ENCODE measurements around the gene ZNF532.

The ZNF532 gene, protein sequence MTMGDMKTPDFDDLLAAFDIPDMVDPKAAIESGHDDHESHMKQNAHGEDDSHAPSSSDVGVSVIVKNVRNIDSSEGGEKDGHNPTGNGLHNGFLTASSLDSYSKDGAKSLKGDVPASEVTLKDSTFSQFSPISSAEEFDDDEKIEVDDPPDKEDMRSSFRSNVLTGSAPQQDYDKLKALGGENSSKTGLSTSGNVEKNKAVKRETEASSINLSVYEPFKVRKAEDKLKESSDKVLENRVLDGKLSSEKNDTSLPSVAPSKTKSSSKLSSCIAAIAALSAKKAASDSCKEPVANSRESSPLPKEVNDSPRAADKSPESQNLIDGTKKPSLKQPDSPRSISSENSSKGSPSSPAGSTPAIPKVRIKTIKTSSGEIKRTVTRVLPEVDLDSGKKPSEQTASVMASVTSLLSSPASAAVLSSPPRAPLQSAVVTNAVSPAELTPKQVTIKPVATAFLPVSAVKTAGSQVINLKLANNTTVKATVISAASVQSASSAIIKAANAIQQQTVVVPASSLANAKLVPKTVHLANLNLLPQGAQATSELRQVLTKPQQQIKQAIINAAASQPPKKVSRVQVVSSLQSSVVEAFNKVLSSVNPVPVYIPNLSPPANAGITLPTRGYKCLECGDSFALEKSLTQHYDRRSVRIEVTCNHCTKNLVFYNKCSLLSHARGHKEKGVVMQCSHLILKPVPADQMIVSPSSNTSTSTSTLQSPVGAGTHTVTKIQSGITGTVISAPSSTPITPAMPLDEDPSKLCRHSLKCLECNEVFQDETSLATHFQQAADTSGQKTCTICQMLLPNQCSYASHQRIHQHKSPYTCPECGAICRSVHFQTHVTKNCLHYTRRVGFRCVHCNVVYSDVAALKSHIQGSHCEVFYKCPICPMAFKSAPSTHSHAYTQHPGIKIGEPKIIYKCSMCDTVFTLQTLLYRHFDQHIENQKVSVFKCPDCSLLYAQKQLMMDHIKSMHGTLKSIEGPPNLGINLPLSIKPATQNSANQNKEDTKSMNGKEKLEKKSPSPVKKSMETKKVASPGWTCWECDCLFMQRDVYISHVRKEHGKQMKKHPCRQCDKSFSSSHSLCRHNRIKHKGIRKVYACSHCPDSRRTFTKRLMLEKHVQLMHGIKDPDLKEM (N-terminal part only)

GRCh38 chr18:58864146-58865032 lies at the start of gene ZNF532:
TSS of gene ZNF532 (plus strand) at chr18:58864877. CDS start in a region left out here.
- TF ChIP-seq GATA2 (IDR thresholded peaks at IDR 0.05; ENCODE audit: low read depth, low read length) (no peak), GATA3 (IDR thresholded peaks at IDR 0.05; ENCODE audit: low read depth, low read length) (no peak)

GRCh38 chr18:58819051-58819450 lies 45.6 kb upstream of the ZNF532 start:
- TF ChIP-seq GATA3 (IDR thresholded peaks at IDR 0.05; ENCODE audit: low read depth, low read length) (no peak), GATA2 (IDR thresholded peaks at IDR 0.05; ENCODE audit: low read depth, low read length) (no peak)

DNA sequence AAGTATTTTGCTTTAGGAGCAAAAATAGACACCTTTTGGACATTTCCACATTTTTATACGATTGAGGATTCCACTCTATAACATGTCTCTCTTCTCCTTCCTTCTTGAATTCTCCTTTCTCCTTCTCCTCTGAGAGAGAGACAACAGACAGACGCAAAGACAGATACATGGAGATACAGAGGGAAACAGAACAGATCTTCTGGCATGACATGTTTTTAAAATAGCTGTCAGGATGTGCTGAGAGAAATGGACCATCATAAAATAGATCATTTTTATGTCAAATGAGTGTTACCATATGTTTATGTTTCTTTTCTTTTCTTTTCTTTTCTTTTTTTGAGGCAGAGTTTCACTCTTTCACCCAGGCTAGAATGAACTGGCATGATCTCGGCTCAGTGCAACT lies 44.4 kb upstream of the ZNF532 start:
- TF ChIP-seq GATA2 (IDR thresholded peaks at IDR 0.05; ENCODE audit: low read depth, low read length) (no peak), GATA3 (IDR thresholded peaks at IDR 0.05; ENCODE audit: low read depth, low read length) (no peak)

DNA sequence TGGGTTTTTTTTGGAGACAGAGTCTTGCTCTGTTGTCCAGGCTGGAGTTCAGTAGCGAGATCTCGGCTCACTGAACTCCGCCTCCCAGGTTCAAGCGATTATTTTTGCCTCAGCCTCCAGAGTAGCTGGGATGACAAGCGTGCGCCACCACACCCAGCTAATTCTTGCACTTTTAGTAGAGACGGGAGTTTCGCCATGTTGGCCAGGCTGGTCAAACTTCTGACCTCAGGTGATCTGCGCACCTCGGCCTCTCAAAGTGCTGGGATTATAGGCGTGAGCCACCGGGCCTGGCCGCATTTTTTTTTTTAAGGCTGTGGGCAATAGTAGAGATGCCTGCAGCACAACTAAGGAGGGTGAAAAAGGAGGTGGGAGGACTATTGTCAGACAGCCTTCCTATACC lies 41.7 kb upstream of the ZNF532 start:
- no peak for TF ChIP-seq GATA2 (IDR thresholded peaks at IDR 0.05; ENCODE audit: low read depth, low read length)
- no peak for TF ChIP-seq GATA3 (IDR thresholded peaks at IDR 0.05; ENCODE audit: low read depth, low read length)

DNA sequence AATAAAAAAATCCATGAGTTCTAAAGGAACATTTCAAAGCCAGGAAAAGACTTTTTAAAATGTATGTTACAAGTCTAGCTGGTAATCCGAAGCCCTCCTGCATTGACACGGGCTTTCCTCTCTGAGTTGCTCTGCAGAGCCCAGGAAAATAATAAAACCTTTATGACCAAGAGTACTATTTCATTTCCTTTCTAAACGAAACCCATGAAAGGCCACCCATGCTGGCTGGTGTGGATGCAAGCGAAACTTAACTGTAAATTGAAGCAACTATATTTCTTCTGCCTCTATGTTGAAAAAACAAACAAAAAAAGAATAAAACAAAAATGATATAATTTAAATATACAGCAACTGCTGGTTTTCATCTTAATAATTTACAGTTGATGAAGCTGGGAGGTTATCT lies 41.3 kb upstream of the ZNF532 start:
- TF ChIP-seq GATA2 (IDR thresholded peaks at IDR 0.05; ENCODE audit: low read depth, low read length) (no peak), GATA3 (IDR thresholded peaks at IDR 0.05; ENCODE audit: low read depth, low read length) (no peak)

DNA sequence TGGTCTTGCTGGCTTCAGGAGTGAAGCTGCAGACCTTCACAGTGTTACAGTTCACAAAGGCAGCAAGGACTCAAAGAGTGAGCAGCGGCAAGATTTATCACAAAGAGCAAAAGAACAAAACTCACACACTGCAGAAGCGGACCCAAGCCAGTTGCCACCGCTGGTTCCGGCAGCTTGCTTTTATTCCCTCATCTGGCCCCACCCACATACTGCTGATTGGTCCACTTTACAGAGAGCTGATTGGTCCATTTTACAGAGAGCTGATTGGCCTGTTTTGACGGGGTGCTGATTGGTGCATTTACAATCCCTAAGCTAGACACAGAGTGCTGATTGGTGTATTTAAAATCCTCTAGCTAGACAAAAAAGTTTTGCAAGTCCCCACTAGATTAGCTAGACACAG lies 37.2 kb upstream of the ZNF532 start:
- no peak for TF ChIP-seq GATA2 (IDR thresholded peaks at IDR 0.05; ENCODE audit: low read depth, low read length)
- TF ChIP-seq GATA3 (IDR thresholded peaks at IDR 0.05; ENCODE audit: low read depth, low read length): no peak

DNA sequence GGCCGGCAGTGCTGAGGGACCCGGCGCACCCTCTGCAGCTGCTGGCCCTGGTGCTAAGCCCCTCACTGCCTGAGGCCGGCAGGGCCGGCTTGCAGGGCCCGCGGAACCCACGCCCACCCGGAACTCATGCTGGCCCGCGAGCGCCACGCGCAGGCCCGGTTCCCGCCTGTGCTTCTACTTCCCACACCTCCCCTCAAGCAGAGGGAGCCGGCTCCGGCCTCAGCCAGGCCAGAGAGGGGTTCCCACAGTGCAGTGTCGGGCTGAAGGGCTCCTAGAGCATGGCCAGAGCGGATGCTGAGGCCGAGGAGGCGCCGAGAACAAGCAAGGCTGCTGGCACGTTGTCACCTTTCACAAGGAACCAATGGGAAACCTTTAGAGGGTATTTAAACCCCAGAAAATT lies 36.8 kb upstream of the ZNF532 start:
- TF ChIP-seq GATA2 (IDR thresholded peaks at IDR 0.05; ENCODE audit: low read depth, low read length) (no peak), GATA3 (IDR thresholded peaks at IDR 0.05; ENCODE audit: low read depth, low read length) (no peak)

DNA sequence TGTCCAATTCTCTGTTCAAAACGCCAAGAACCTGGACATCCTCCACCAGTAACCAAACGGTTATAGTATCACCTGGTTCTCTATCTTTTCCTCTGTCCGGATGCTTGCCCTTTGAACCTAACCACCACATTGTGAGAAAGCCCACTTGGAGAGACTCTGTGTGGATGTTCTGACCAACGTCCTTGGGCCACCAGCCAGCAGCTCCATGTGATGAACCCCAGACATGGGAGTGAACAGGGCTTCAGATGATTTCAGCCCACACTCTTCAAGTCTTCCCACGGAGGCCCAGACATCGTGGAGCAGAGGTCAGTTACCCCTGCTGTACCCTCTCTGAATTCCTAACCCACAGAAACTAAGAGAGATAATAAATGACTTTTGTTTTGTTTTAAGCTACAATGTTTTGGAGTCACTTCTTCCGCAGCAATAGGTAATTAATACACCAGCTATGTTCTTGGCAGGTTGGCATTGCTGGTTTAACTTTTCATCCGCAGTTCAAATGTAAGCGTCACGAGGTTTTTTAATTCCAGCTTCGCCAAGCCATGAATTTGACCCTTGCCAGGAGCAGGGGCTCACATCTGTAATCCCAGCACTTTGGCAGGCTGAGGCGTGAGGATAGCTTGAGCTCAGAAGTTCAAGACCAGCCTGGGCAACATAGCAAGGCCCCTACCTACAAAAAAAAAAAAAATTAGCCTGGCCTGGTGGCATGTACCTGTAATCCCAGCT lies 36.1 kb upstream of the ZNF532 start:
- no peak for TF ChIP-seq GATA3 (IDR thresholded peaks at IDR 0.05; ENCODE audit: low read depth, low read length)
- no peak for TF ChIP-seq GATA2 (IDR thresholded peaks at IDR 0.05; ENCODE audit: low read depth, low read length)

DNA sequence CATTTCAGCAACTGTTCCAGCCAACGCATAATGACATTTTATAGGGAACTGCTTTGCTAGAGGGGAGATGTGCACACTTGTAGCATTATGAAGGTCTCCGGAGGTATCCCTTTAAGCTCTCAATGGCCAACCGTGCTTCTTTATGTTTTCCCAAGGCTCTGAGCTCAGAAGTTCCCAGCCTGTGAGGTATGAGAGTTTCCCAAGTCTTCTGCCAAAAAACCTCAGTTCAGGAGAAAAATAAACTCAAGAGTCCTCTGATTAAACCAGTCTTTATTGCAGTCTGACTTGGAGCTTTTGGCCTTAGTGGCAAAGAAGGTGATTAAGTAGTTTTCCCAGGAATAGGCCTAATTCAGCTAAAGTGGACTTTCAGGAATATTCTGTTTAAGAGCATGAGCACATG lies 35.4 kb upstream of the ZNF532 start:
- TF ChIP-seq GATA3 (IDR thresholded peaks at IDR 0.05; ENCODE audit: low read depth, low read length) (no peak), GATA2 (IDR thresholded peaks at IDR 0.05; ENCODE audit: low read depth, low read length) (no peak)

- TF ChIP-seq GATA2 (IDR thresholded peaks at IDR 0.05; ENCODE audit: low read depth, low read length): peak; percentile 70
These were observed 34.8 kb upstream of the ZNF532 start for GRCh38 chr18:58829886-58830285.

GRCh38 chr18:58831606-58832005 lies 33.1 kb upstream of the ZNF532 start:
- TF ChIP-seq GATA3 (IDR thresholded peaks at IDR 0.05; ENCODE audit: low read depth, low read length) (no peak), GATA2 (IDR thresholded peaks at IDR 0.05; ENCODE audit: low read depth, low read length) (no peak)

DNA sequence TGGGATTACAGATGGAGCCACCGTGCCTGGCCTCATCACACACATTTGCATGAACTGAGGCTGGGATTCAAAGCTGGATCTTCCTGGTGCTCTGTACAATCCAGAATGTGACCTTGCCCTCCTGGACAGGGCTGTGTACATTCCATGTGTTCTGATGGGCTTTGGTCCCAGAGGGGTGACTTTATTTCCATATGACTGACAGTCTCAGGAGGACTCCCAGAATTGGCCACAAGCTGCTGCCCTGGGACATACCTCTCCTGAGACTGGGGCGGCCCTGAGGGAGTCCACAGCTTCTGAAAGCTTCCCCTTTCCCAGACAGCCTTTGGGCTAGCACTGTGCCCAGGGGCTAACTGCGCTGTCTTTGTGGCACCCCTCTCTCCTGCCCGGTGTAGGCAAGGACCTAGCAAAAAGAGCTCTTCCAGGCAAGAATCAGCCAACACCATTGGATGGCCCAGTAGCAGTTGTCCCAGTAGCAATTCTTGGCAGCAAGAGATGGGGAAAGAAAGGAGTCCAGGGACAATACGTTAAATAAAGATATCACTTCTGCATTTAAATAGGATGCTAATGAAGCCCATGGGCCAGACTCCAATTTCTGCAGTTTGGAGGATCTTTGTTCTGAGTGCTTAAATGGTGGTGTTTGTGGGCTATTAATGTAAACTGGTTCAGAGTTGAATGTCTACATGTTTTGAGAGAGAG lies 26.4 kb upstream of the ZNF532 start:
- no peak for TF ChIP-seq GATA2 (IDR thresholded peaks at IDR 0.05; ENCODE audit: low read depth, low read length)
- no peak for TF ChIP-seq GATA3 (IDR thresholded peaks at IDR 0.05; ENCODE audit: low read depth, low read length)

Measured in SH-SY5Y (cell line).